Skeletal muscle cell (primary cell): ENCODE results near the gene TMC4.
A peak's percentile ranks its signal among the peaks of the same experiment; 100 is the strongest.
"Not testable (repeated sequence)": the region's sequence is repeated elsewhere in the genome, so short reads cannot be mapped to it uniquely, and the experiment has no call there.

Experiments
- DNase-seq: peaks from one replicate; pipeline ENCODE4 v3.0.0-alpha.2; 2010; ENCODE audit warnings: low read depth
- H3K4me3 ChIP-seq: 2 replicates; pipeline ENCODE4 v1.5.1; 2011; ENCODE audit warnings: low read depth, mild to moderate bottlenecking, control low read depth, low read length, moderate library complexity

TMC4 gene

DNA sequence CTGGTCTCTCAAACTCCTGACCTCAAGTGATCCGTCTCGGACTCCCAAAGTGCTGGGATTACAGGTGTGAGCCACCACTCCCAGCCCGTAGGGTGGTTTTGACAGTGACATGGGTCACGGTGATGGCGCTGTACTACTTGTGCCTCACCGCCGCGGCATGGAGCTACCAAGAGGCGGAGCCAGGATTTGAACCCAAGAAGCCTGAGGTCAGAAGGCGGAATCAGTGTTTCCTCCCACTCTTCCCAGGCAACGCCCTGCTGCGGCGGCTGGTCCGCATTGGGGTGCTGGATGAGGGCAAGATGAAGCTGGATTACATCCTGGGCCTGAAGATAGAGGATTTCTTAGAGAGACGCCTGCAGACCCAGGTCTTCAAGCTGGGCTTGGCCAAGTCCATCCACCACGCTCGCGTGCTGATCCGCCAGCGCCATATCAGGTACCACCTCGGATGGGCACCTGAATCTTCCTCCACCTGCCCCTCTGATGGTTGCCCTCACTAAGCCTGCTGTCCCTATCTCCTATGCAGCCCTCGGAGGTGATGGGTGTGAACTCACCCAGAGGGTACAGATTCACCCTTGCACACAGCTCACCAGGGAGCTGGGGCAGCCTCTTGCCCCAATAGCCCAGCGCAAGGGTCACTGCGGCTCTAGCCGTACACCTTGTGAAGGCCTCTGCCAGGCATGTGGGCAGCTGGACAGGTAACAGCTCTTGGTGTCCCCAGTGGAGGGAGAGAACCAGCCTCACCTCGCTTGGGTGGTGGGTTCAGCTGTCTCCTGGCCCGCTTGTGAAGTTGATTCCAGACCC lies 33.3 kb upstream of the TMC4 start:
- H3K4me3 ChIP-seq: no peak overlapping the region

DNA sequence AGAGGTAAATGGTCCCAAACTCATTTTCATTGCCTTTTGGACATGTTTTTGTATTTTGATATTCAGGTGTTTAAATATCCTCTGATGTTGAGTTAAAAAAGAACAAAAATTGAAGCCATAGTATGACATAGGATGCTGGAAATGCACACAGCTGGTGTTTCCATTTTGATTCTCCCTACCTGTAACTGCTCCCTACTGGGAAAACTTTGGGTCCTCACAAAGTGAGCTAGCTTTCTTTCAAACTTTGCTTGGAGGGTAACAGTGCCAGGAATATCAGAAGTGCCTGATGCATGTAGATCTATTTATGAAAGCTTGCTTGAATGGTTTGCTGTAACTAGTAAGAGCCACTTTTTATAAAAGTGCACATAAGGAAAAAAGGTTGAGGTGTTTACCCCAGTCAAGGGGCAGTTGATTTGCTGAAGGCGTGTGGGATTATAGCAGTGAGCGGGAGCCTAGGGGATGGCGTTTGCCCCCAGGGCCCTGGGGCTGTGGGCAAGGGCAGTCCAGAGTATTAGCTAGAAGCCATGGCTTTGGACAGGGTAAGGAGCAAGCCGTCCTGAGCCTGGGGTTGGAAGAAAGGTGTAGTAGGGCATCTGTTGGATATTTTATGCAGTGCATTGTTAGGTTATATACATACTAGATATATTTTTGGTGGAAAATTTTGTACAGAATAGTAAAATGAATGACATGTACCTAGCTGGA lies 32.0 kb upstream of the TMC4 start:
- H3K4me3 ChIP-seq: no peak overlapping the region
- no peak for DNase-seq

More for the DNA sequence above, 33.3 kb upstream of the TMC4 start:
- DNase-seq: no peak

DNA sequence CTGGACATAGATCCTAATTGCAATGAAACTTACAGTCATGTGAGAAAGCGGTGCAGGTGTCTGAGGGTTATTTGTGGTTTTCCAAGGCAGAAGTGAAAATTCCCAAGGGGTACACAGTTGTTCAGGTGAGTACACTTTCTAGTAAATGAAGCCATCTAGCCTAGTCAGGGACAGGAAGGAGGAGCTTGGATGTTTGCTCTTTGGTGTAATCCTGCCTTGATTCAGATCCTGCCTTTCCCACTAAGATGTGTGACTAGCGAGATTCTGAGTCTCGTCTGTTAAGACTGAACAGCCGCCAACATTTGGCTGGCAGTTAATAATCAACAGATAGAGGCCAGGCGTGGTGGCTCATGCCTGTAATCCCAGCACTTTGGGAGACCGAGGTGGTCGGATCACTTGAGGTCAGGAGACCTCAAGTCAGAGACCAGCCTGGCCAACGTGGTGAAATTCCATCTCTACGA lies 30.2 kb upstream of the TMC4 start:
- DNase-seq: no peak
- H3K4me3 ChIP-seq: peak overlapping the region; percentile 7

DNA sequence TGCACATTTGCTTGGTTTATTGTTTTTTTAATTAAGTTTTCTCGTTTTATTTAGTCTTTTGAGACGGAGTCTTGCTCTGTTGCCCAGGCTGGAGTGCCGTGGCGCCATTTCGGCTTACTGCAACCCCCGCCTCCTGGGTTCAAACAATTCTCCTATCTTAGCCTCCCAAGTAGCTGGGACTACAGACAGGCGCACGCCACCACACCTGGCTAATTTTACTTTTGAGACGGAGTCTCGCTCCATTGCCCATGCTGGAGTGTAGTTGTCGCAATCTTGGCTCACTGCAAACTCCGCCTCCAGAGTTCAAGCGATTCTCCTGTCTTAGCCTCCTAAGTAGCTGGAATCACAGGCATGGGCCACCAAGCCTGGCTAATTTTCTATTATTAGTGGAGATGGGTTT lies 29.0 kb upstream of the TMC4 start:
- peak overlapping the region; percentile 71 for H3K4me3 ChIP-seq
- no peak for DNase-seq

DNA sequence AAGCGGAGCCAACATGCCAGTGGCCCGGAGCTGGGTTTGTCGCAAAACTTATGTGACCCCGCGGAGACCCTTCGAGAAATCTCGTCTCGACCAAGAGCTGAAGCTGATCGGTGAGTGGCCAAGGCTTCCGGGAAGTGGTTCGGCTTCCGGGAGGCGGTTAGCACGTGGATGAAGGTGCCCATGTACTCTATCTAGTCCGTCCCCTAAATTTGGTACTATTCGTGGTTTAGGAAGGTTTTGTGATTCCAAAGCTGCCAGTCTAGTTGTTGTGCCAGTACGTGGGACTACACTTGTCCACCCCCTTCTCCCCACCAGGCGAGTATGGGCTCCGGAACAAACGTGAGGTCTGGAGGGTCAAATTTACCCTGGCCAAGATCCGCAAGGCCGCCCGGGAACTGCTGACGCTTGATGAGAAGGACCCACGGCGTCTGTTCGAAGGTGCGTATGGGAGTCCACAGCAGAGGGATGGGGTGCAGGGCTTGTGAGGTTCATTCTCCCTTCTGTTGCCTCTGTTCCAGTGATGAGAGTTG lies 28.3 kb upstream of the TMC4 start:
- peak overlapping the region; percentile 71 for H3K4me3 ChIP-seq
- DNase-seq: no peak

DNA sequence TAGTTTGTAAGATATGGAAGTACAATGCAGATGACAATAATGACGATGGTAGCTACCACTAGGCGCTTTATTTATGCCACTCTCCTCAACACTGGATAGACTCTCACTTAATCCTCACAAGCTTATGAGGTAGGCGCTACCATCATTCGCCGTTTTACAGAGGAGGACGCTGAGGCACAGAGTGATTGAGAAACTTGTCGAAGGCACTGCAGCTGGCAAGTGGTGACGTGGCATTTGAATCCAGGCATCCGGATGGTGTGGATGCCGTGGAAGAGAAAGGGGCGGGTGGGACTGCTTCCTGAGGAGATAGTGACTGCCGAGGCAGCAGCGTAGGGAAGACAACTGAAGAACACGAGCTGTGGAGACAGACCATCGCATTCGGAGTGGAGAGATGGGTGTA lies 26.4 kb upstream of the TMC4 start:
- H3K4me3 ChIP-seq: no peak overlapping the region
- no peak for DNase-seq

DNA sequence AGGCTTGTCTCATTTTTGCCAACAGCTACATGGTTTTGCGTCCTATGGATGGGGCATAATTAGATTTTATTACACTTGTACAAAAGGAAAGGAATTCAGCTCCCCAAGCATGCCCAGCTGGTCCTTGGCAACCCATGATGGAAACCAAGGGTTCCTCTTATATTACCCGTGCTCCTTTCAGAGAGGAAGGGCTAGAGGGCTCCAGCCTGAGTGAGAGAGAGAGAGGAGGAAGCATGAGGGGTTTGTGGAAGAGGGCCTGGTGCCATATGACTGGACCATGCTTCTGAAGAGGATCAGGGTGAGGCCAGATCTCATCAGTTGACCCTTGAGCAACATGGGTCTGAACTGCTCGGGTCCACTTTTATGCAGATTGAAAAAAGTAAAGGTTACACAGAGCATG lies 24.2 kb upstream of the TMC4 start:
- DNase-seq: no peak
- no peak overlapping the region for H3K4me3 ChIP-seq

DNA sequence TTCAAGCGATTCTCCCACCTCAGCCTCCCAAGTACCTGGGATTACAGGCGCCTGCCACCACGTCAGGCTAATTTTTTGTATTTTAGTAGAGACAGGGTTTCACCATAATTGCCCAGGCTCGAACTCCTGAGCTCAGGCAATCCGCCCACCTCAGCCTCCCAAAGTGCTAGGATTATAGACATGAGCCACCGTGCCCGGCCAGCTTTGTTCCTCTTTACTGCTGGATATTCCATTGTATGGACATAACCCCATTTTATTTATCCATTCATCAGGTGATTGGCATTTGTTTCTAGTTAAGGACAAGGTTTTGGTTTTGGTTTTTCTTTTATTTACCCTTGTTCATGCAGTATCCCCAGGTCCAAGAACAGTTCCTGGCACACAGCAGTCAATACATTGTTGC lies 23.6 kb upstream of the TMC4 start:
- H3K4me3 ChIP-seq: no peak overlapping the region
- DNase-seq: no peak

DNA sequence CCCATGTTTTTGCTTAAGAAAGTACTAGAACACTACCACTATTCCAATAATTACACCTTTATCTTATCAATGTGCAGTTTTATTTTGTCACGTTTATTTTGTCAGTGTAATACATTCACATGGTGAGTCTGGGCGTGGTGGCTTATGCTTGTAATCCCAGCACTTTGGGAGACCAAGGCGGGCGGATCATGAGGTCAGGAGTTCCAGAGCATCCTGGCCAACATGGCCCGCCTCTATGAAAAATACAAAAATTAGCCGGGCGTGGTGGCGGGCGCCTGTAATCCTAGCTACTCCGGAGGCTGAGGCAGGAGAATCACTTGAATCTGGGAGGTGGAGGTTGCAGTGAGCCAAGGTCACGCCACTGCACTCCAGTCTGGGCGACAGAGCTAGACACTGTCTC lies 21.5 kb upstream of the TMC4 start:
- DNase-seq, H3K4me3 ChIP-seq: not testable (repeated sequence)

DNA sequence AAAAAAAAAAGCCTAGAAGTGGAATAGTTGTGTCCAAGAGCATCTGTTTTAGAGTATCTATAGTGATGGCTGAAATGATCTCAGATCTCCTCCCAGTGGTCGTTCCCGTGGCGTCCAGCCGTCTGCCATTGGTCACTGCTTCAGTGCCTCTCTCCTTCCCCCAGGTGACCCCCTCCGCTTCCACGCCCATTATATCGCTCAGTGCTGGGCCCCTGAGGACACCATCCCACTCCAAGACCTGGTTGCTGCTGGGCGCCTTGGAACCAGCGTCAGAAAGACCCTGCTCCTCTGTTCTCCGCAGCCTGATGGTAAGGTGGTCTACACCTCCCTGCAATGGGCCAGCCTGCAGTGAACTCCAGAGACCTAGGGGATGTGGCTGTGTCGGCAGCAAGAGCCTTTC lies 20.1 kb upstream of the TMC4 start:
- no peak for DNase-seq
- no peak overlapping the region for H3K4me3 ChIP-seq

DNA sequence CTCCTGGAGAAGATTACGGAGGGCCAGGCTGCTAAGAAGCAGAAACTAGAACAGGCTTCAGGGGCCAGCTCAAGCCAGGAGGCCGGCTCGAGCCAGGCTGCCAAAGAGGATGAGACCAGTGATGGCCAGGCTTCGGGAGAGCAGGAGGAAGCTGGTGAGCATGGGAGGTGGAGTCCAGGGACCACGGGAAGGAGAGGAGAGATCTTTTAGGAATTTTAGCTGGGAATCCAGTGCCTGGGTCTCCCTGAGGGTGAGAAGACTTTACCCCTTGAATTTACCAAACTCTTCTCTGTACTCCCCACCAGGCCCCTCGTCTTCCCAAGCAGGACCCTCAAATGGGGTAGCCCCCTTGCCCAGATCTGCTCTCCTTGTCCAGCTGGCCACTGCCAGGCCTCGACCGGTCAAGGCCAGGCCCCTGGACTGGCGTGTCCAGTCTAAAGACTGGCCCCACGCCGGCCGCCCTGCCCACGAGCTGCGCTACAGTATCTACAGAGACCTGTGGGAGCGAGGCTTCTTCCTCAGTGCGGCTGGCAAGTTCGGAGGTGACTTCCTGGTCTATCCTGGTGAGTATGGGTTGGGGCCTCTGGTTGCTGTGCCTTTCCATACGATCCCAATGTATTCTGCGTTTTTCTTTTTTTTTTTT lies 19.0 kb upstream of the TMC4 start:
- peak overlapping the region; percentile 60 for H3K4me3 ChIP-seq
- no peak for DNase-seq

DNA sequence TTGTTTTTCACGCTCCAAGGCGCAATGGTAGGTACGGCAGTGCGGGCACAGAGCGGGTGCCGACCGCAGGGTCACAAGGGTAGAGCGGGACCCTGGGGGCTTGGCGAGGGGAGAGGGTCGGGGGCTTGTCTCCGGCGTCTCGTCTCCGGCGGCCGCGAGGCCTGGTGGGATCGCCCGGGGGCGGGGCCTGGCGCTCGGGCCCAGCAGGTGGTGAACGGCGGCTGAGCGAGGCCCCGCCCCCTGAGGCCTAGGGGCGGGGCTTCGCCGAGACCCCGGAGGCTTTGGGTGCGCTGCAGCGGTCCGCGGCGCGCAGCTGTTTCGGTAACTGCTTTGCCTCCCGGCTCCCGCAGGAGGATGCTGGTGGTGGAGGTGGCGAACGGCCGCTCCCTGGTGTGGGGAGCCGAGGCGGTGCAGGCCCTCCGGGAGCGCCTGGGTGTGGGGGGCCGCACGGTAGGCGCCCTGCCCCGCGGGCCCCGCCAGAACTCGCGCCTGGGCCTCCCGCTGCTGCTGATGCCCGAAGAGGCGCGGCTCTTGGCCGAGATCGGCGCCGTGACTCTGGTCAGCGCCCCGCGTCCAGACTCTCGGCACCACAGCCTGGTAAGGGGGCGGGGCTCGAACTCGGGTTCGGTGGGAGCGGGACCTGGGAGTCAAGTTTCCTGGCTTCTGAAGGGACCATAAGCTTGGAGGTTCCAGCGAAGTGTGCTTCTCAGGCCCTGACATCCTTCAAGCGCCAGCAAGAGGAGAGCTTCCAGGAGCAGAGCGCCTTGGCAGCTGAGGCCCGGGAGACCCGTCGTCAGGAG lies 18.3 kb upstream of the TMC4 start, which contains the start of gene TSEN34:
Gene TSEN34, plus strand, starts transcription at position 298 of the 800 bp plus-strand sequence. Its CDS starts 57 bp downstream, at position 355.
- DNase-seq: peak; percentile 41
- H3K4me3 ChIP-seq: peak within 1 kb of the TSS; percentile 60

DNA sequence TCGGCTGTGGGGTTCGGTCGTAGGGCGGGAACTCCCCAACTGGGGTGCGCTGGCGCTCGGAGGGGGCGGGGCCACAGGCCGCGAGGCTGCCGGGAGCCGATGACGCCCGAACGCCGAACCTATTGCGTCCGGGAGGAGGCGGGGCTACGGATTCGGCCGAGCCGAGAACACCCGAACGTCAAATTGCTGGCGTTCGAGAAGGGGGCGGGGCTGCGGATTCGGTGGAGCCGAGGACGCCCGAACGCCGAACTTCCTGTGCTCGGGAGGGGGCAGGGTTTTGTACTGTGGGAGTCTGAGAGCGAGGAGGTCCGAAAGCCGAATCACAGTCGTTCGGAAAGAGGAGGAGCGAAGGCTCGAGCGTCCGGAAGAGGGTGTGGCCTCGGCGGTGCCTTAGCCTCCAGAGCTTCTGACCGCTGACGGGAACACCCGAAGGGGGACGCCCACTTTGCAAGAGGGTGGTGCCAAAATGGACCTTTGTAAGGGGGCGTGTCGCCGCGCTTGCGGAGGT lies 17.6 kb upstream of the TMC4 start:
- peak; percentile 98 for DNase-seq

DNA sequence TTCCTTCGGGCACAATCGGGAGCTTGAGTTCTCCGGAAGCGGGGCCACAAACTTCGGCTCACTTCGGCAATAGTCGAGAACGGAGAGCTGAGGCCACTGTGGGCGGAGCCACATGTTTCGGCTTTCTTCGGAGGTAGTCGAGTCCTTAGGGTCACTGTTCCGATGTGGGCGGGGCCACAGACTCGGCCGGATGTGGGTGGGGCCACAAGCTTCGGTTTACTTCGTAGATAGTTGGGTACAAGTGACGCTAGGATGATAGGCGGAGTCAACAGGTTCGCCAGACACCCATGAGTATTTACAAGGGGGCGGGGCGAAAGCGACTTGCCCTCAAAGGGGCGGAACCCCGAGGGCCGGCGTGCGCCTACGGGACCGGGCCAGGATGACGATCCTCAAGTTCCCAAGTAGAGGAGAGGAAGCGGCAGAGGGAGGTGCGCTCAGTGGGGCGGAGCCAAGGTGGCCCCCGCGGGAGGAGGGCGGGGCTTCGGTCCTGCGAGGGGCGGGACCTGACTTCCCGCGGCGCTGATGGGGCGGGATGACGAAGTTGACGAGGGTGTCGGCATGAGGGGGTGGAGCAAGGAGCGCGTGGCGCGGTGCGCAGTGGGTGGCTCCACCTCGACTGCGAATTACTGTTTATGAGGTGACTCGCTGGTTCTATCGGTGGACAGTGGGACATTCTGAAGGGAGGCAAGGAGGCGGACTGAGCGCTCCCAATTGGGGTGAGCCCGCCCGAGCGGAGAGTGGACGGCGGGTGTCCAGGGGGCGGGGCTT lies 17.0 kb upstream of the TMC4 start:
- peak; percentile 99 for DNase-seq
- H3K4me3 ChIP-seq: peak overlapping the region; percentile 66

More for the DNA sequence above, 17.6 kb upstream of the TMC4 start:
- peak overlapping the region; percentile 60 for H3K4me3 ChIP-seq

DNA sequence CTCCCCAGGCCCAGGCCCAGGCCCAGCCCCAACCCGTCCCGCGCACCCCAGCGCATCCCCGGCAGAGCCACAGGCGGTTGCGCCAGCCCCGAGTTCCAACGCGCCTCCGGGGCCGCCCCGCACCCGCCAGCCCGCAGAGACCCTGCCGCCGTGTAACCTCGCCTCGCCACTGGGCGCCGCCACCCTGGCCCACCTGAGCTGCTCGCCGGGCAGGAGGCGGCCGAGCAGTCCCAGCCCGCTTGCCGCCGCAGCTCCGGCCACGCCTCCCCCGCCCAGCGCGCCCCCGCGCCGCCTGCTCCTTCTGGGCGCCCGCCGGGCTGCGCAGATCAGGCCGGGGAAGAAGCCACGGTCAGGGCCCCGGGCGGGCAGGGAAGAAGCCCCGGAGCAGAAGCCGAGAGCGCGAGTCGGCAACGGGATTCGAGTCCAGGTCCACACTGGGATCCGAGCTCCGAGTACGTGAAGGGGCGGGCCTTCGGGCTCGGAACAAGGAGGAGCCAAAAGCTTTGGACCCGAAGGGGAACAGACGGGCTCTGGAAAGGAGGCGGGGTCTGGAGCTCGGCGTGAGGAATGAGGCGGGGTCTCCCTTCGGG lies 16.3 kb upstream of the TMC4 start, which contains the start of gene MBOAT7:
Gene MBOAT7, minus strand, starts transcription at position 436 of the 590 bp plus-strand sequence. CDS start 1,072 bp downstream, outside the sequence.
- DNase-seq: no peak
- H3K4me3 ChIP-seq: peak within 1 kb of the TSS; percentile 66

DNA sequence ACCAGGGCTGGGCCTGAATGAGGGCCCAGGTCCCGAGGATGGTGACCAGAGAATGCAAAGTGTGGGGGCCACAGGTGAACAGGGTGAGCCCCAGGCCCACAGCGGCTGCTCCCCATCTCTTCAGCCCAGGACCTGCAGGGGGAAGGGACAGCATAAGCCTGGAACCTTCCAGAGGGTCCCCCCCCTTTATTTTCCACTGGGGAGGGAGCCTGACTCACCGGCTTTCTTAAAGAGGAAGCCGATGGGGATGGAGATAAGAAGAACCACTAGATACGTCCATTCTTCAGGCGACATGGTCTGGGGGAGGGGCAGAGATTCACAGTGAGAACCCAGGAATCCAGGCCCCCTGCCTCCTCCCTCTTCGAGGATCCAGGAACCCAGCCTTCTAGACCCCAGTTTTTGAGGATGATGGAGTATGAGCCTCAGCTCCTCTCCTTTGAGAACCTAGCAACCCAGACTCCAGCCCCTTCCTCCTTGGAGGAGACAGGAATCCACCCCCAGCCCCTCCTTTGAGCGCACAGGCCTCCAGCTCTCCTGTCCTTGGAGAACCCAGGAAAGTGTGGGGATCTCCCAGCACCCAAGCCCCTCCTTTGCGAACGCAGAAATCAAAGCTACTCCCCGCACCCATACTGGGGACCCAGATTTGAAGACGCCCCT lies 15.4 kb upstream of the TMC4 start:
- no peak for DNase-seq
- peak overlapping the region; percentile 66 for H3K4me3 ChIP-seq

DNA sequence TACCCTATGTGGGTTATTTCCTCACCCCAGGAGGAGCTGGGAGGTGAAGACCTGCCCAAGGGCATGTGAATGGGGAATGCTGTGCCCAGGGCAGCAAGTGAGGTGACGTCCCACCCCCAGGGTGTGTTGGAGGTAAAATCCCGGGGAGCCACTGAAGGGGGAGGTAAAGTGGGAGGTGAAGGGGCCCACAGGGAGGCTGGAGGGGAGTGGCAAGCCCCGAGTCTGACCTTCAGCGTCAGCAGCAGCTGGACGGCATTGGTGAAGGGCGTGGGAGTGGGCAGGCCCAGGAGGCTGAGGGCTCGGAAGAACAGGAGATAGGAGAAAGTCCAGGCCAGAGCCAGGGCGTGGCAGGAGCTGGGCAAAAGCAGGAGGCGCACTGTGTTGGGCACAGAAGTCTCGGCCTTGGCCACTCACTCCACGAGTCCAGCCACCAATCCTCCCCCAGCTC lies 14.0 kb upstream of the TMC4 start:
- no peak overlapping the region for H3K4me3 ChIP-seq
- no peak for DNase-seq
